DND-41 (cell line): ENCODE data around the gene CPA2.

Experiments
- CTCF ChIP-seq: IDR thresholded peaks from 2 replicates; pipeline ENCODE4 v1.5.1; 2012; ENCODE audit warnings: borderline replicate concordance, low read length, moderate library complexity, mild to moderate bottlenecking; ENCODE audit not compliant: poor library complexity, severe bottlenecking; ENCODE audit errors: extremely low read depth
- EZH2 ChIP-seq: IDR thresholded peaks from 3 replicates; pipeline ENCODE4 v1.6.1; 2012; ENCODE audit warnings: borderline replicate concordance, low read depth, mild to moderate bottlenecking, moderate library complexity, low read length, inconsistent platforms; ENCODE audit not compliant: severe bottlenecking

- TF ChIP-seq CTCF, result no peak
- no peak for TF ChIP-seq EZH2
Measured at GRCh38 chr7:130275826-130276297, 9.2 kb downstream of the CPA2 start.
